NCI-H1092 (cell line): ENCODE data around the gene TSPAN4.
A peak's percentile ranks its signal among the peaks of the same experiment; 100 is the strongest.

Experiments
- DNase-seq: peaks from one replicate; lab custom pipeline; 2025; lab: John Stamatoyannopoulos, UW

Gene TSPAN4

DNA sequence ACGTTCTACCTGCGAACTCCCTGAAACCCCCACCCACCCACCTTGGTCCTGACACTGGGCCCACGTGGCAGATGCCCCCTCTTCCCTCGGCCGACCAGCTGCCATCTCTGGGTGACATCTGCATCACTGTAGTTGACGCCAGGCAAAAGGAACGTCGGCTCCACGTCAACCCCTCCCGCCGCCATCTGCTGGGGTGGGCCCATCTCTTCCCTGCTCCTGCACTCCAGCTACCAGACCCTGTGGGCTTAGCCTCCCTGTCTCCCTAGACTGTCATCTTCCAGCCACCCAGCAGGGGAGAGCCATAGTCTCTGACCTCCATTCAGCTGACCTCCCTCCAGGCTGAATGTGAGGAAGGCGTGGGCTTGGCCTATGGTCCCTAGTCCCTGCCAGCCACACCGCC lies 46.6 kb downstream of the TSPAN4 start:
- DNase-seq, result no peak

- no peak for DNase-seq
Measured at GRCh38 chr11:889687-890475, 47.2 kb downstream of the TSPAN4 start.

GRCh38 chr11:890794-891540 lies 48.3 kb downstream of the TSPAN4 start:
- DNase-seq, result peak; percentile 75

DNA sequence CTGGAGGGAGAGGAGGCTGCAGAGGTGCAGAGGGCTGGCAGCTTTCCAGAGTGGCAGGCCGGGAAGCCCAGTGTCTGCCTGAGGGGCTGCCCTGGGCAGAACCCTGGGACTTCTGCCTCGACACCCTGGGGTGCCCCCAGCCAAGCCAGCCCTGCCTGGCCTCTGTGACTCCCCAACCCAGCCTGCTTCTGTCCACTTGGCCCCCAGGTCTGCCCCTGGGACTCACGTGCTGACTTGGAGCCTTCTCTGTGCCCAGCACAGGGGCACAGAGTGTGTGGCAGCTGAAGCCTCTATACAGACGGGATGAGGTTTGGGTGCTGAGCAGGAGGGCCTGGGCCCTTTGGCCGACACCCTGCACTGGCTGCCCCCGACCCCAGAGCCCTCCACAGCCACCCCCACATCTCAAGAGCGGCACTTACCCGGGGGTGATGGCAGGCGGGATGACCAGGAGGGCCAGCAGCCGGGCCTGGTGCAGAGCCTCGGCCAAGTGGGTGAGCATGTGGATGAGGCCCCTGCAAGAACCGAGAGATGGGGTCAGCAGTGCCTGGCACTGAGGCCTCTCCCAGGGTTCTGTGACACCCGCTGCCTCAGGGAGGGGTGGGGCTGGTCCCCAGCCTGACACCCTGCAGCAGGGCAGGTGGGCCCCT lies 50.5 kb downstream of the TSPAN4 start:
- DNase-seq, result no peak

- no peak for DNase-seq
Measured at GRCh38 chr11:894575-895201, 52.0 kb downstream of the TSPAN4 start.

GRCh38 chr11:895331-896110 lies 52.9 kb downstream of the TSPAN4 start:
- no peak for DNase-seq

GRCh38 chr11:897253-898142 lies 54.8 kb downstream of the TSPAN4 start:
- no peak for DNase-seq

DNA sequence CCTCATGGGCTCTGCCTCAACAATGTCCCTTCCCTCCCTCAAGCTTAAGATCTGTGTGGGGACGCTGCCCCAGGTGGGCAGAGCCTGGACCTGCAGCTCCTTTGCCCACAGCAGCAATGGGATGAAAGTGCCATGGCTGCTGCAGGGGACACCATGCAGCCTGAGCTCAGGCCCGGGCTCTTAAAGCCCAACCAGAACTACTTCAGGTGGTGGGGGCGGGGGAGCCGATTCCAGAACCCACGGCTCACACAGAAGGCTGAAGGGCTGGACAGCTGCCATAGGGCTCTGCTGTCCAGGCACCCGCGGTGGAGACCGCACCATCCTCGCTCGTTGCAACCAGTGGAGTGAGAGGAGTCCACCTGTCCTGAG lies 55.5 kb downstream of the TSPAN4 start:
- DNase-seq, result peak; percentile 27

GRCh38 chr11:898540-899190 lies 56.0 kb downstream of the TSPAN4 start:
- no peak for DNase-seq

GRCh38 chr11:899724-900123 lies 57.1 kb downstream of the TSPAN4 start:
- no peak for DNase-seq

GRCh38 chr11:900545-900944 lies 57.9 kb downstream of the TSPAN4 start:
- no peak for DNase-seq

- no peak for DNase-seq
Measured at GRCh38 chr11:901452-902061, 58.9 kb downstream of the TSPAN4 start.

DNA sequence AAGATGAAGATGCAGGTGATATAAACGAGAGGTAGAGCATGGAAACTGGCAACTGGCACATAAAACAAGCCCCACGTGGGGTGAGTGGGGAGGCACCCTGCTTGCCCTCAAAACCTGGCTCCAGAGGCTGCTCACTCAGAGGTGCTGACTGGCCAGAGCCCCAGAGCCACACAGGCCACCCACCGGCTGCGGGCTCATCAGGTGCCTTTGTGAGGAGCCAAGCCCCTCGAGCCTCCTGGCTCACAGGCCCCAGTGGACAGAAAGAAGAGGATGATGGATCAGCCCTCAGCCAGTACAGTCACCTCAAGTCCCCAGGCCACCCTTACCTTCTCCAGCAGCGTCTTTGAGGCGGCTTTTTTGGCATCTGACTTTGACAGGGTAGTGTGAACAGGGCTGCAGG lies 61.7 kb downstream of the TSPAN4 start:
- DNase-seq, result no peak

- DNase-seq, result no peak
Measured at GRCh38 chr11:905952-906351, 63.3 kb downstream of the TSPAN4 start.

DNA sequence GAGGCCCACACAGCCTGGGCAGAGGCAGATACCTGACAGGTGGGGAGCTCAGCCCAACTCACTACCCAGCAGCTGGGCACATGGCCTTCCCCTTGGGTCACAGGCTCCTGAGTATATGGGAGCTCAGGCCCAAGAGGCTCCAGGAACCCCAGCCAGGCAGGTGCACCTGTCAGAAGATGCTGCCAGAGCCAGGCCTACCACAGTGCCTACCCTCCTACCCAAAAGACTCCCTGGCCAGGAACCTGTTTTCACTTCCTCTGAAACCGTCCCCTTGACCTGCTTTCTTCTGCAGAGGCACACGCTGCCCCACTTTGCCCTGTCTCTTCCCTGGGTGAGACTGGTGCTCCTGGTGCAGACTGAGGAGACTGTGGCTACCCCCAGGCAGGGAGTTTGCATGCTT lies 65.0 kb downstream of the TSPAN4 start:
- DNase-seq, result no peak

DNA sequence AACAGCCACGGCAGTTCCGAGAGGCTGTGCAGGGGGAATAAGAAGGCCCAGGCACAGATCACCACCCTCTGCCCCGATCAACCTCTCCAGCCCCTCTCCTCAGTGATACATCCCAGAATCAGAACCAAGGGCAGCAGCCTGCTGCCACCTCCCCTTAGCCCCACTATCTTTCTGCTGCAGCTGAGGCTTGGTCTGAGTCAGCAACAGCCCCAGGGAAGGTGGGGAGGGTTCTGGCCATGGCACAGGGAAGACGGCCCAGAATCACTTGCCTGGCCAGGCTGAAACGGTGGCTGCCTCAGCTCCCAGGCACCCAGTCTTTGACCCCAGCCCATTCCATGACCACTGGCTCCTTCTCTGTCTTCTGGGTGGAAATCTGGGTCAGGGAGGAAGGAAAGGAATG lies 65.6 kb downstream of the TSPAN4 start:
- DNase-seq, result no peak

GRCh38 chr11:909406-909805 lies 66.8 kb downstream of the TSPAN4 start:
- DNase-seq, result no peak

DNA sequence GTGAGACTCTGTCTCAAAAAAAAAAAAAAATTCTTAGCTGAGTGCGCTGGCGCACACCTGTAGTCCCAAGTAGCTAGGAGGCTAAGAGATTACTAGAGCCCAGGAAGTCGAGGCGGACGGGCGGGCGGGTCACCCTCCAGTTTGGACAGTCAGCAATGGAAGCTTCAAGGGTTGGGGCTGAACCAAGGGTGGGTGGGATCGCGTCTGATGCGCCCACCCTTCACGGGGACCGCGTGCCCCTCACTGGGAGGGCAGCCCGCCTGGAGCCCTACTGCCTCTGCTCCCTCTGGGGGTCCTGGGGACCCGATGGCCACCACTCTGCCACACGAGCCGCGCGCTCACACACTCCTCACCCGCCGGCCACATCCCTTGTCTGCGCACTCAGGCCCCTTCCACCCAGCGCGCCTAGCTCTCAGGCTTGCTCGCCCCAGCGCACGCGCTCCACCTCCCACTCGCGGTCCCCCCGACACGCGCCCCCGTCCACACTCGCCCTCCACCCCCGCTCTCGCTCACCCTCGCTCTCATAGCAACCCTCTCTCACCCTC lies 67.5 kb downstream of the TSPAN4 start:
- DNase-seq, result no peak

DNA sequence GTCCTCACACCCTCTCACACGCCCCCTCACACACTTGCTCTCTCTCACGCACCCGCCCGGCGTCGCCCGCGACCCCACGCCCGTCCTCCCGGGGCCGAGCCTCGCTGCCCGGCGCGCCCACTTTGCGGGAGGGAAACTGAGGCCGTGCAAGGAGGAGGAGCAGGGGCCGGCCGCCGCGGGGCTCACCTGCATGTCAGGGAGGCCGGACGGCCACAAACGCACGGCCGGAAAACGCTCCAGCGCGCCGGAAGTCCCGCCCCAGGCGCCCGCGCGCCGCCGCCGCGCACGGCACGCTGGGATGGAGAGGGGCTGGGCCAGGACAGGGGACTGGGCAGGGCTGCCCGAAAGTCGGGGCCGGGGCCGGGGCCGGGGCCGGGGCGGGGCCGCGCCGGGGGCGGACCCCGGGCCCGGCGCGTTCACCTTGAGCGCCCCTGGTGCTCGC lies 68.0 kb downstream of the TSPAN4 start, which contains the start of gene CHID1:
TSS of gene CHID1 (minus strand) at position 222 of the 442 bp plus-strand sequence. CDS start 5,994 bp downstream, outside the sequence.
- DNase-seq, result peak; percentile 81
